ENCODE data around the gene RBFOX1.

RBFOX1 gene

GRCh38 chr16:7372095-7372494 lies 39.5 kb downstream of the RBFOX1 start:
- DNase-seq (ENCODE audit: low spot score) (no peak), ATAC-seq (ENCODE audit: low read depth) (no peak)
- Histone ChIP-seq H3K4me1 (ENCODE audit: insufficient read depth, poor library complexity, severe bottlenecking) (no peaks in the 10 kb centered on the region), H3K27ac (ENCODE audit: poor library complexity, severe bottlenecking) (no peak overlapping the region), H3K9me3 (ENCODE audit: severe bottlenecking) (no peaks in the 10 kb centered on the region), H3K27me3 (ENCODE audit: insufficient read depth, poor library complexity, severe bottlenecking) (no peaks in the 10 kb centered on the region), H3K36me3 (ENCODE audit: low read depth) (no peaks in the 10 kb centered on the region), H3K4me3 (ENCODE audit: severe bottlenecking) (no peak overlapping the region)
- no peak for TF ChIP-seq CTCF (IDR thresholded peaks at IDR 0.05; ENCODE audit: poor library complexity, severe bottlenecking)

- Histone ChIP-seq H3K9me3 (ENCODE audit: severe bottlenecking) (no peaks in the 10 kb centered on the region), H3K27ac (ENCODE audit: poor library complexity, severe bottlenecking) (no peak overlapping the region), H3K36me3 (ENCODE audit: low read depth) (no peaks in the 10 kb centered on the region), H3K4me3 (ENCODE audit: severe bottlenecking) (no peak overlapping the region), H3K4me1 (ENCODE audit: insufficient read depth, poor library complexity, severe bottlenecking) (no peaks in the 10 kb centered on the region), H3K27me3 (ENCODE audit: insufficient read depth, poor library complexity, severe bottlenecking) (no peaks in the 10 kb centered on the region)
- no peak for TF ChIP-seq CTCF (IDR thresholded peaks at IDR 0.05; ENCODE audit: poor library complexity, severe bottlenecking)
- DNase-seq (ENCODE audit: low spot score) = no peak
- no peak for ATAC-seq (ENCODE audit: low read depth)
Observed at GRCh38 chr16:7373776-7374175, 41.1 kb downstream of the RBFOX1 start.

GRCh38 chr16:7374614-7375174 lies 42.0 kb downstream of the RBFOX1 start:
- no peaks in the 10 kb centered on the region for H3K27me3 ChIP-seq (ENCODE audit: insufficient read depth, poor library complexity, severe bottlenecking)
- TF ChIP-seq CTCF (IDR thresholded peaks at IDR 0.05; ENCODE audit: poor library complexity, severe bottlenecking) = no peak
- H3K36me3 ChIP-seq (ENCODE audit: low read depth) = no peaks in the 10 kb centered on the region
- no peaks in the 10 kb centered on the region for H3K4me1 ChIP-seq (ENCODE audit: insufficient read depth, poor library complexity, severe bottlenecking)
- no peak overlapping the region for H3K4me3 ChIP-seq (ENCODE audit: severe bottlenecking)
- no peaks in the 10 kb centered on the region for H3K9me3 ChIP-seq (ENCODE audit: severe bottlenecking)
- no peak for DNase-seq (ENCODE audit: low spot score)
- ATAC-seq (ENCODE audit: low read depth) = no peak
- H3K27ac ChIP-seq (ENCODE audit: poor library complexity, severe bottlenecking) = no peak overlapping the region

- H3K36me3 ChIP-seq (ENCODE audit: low read depth) = no peaks in the 10 kb centered on the region
- TF ChIP-seq CTCF (IDR thresholded peaks at IDR 0.05; ENCODE audit: poor library complexity, severe bottlenecking) = no peak
- no peak overlapping the region for H3K27ac ChIP-seq (ENCODE audit: poor library complexity, severe bottlenecking)
- no peaks in the 10 kb centered on the region for H3K9me3 ChIP-seq (ENCODE audit: severe bottlenecking)
- H3K4me1 ChIP-seq (ENCODE audit: insufficient read depth, poor library complexity, severe bottlenecking) = no peaks in the 10 kb centered on the region
- no peak overlapping the region for H3K4me3 ChIP-seq (ENCODE audit: severe bottlenecking)
- H3K27me3 ChIP-seq (ENCODE audit: insufficient read depth, poor library complexity, severe bottlenecking) = no peaks in the 10 kb centered on the region
- ATAC-seq (ENCODE audit: low read depth) = no peak
- DNase-seq (ENCODE audit: low spot score) = no peak
Observed at GRCh38 chr16:7376227-7376626, 43.6 kb downstream of the RBFOX1 start.

GRCh38 chr16:7377231-7377630 lies 44.6 kb downstream of the RBFOX1 start:
- Histone ChIP-seq H3K36me3 (ENCODE audit: low read depth) (no peaks in the 10 kb centered on the region), H3K27ac (ENCODE audit: poor library complexity, severe bottlenecking) (no peak overlapping the region), H3K27me3 (ENCODE audit: insufficient read depth, poor library complexity, severe bottlenecking) (no peaks in the 10 kb centered on the region), H3K9me3 (ENCODE audit: severe bottlenecking) (no peaks in the 10 kb centered on the region), H3K4me1 (ENCODE audit: insufficient read depth, poor library complexity, severe bottlenecking) (no peaks in the 10 kb centered on the region), H3K4me3 (ENCODE audit: severe bottlenecking) (no peak overlapping the region)
- ATAC-seq (ENCODE audit: low read depth) (no peak), DNase-seq (ENCODE audit: low spot score) (no peak)
- TF ChIP-seq CTCF (IDR thresholded peaks at IDR 0.05; ENCODE audit: poor library complexity, severe bottlenecking) = no peak

All from RWPE2 (cell line).